OCI-LY1 (cell line): ENCODE measurements around the gene PVRIG.

Experiments used
- CTCF ChIP-seq: fragments of 200-600 bp; sonication (generic), shearing (Covaris generic); IDR thresholded peaks from 2 replicates; pipeline ENCODE4 v1.5.1; 2017; ENCODE audit warnings: mild to moderate bottlenecking, antibody characterized with exemption, low read length, moderate library complexity, mixed read lengths
- EZH2 ChIP-seq: fragments of 200-600 bp; sonication (generic), shearing (Covaris generic); IDR thresholded peaks from 2 replicates; pipeline ENCODE4 v1.8.0; 2017; ENCODE audit warnings: borderline replicate concordance, mixed run types, mild to moderate bottlenecking, antibody characterized with exemption, low read length, moderate library complexity, mixed read lengths

GRCh38 chr7:100257017-100257416 is 37.3 kb downstream of the PVRIG start:
- TF ChIP-seq CTCF, result no peak
- TF ChIP-seq EZH2, result no peak
